Heart left ventricle (tissue), 13 donors: ENCODE measurements around the gene RGS6.

Source experiments
- POLR2A ChIP-seq, 2 donors: fragments of 450-650 bp; IDR thresholded peaks; one replicate each; pipeline ENCODE4 v1.6.1; 2017; ENCODE audit warnings: antibody characterized with exemption in 2 of 2, mild to moderate bottlenecking in 2 of 2, moderate library complexity in 2 of 2
- TF ChIP-seq, protein P1 (sequence below), 12 donors: fragments of 200-600 bp; sonication (generic) in 4 of 12; IDR thresholded peaks; one replicate each; pipeline versions ENCODE4 v1.5.0 to v1.8.0; 2018 to 2022; ENCODE audit warnings: antibody characterized with exemption in 12 of 12, mild to moderate bottlenecking in 5 of 12
- donor health status: ischemic (EF 13 %, LVEDD 7.1; RV severe dilation, severe dysfunction).
- donor health status: DM: no; HTN: yes; CAD: no.
- donor health status: DM: no; HTN: no; CAD: no.
- donor health status: ischemic (EF 25% LVEDD 6.9; RV normal size, moderate dysfunction).
- donor health status: ischemic (EF 25% LVEDD 5.7; RV mildly dilated, moderate dysfunction).
- donor health status: ischemic (EF 35%, LVEDD 5.7; RV mildly dilated, moderate dysfunction).
- donor health status: nonischemic (EF 11% LVEDD 7.7; RV severe dilation, severe dysfunction).
- donor health status: DM: yes; HTN: yes; CAD: no.
- donor health status: PGD.
- donor health status: ischemic (EF 29% LVEDD 5.4; RV normal size, mild dysfunction).
- donor health status: nonischemic (EF 23%, LVEDD 6.1; RV moderate dilation, normal function).

DNA sequence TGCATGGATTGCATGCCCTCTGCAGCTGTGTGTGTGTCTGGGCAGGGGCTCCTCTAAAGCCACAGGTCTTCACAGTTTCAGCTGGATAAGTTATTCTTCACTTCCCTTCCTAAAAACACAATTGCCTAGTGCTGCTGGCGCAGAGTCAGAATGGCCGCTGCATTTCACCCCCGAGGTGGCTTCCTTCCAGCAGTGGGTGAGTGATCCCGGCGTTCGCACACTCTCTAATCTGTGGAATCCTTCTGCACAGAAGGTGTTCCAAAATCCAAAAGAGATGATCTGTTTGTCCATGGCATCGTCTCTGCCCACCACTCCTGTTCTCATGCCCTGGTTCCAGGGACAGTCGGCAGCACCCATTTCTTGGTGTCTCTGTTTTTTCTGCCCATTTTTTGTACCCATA lies 620.9 kb downstream of the RGS6 start:
- TF ChIP-seq POLR2A (IDR thresholded peaks at IDR 0.05): no peak
- TF ChIP-seq, protein P1, sequence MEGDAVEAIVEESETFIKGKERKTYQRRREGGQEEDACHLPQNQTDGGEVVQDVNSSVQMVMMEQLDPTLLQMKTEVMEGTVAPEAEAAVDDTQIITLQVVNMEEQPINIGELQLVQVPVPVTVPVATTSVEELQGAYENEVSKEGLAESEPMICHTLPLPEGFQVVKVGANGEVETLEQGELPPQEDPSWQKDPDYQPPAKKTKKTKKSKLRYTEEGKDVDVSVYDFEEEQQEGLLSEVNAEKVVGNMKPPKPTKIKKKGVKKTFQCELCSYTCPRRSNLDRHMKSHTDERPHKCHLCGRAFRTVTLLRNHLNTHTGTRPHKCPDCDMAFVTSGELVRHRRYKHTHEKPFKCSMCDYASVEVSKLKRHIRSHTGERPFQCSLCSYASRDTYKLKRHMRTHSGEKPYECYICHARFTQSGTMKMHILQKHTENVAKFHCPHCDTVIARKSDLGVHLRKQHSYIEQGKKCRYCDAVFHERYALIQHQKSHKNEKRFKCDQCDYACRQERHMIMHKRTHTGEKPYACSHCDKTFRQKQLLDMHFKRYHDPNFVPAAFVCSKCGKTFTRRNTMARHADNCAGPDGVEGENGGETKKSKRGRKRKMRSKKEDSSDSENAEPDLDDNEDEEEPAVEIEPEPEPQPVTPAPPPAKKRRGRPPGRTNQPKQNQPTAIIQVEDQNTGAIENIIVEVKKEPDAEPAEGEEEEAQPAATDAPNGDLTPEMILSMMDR (IDR thresholded peaks at IDR 0.05): no peak
